Liver (tissue), 3 donors: Measurements from ENCODE around the gene NUDT21.

ENCODE experiments used
- CTCF ChIP-seq: fragments of 150-350 bp; IDR thresholded peaks from 2 replicates; pipeline ENCODE4 v1.5.1; 2017; ENCODE audit warnings: improper control_type of control experiment, low read depth, low read length; ENCODE audit not compliant: missing input control
- FOXA1 ChIP-seq: IDR thresholded peaks from 2 replicates; pipeline ENCODE4 v1.6.1; 2016; ENCODE audit warnings: antibody characterized with exemption
- REST ChIP-seq: IDR thresholded peaks from 2 replicates; pipeline ENCODE4 v1.6.1; 2016; ENCODE audit warnings: antibody characterized with exemption, mild to moderate bottlenecking
- SP1 ChIP-seq: IDR thresholded peaks from 2 replicates; pipeline ENCODE4 v1.6.1; 2018; ENCODE audit warnings: antibody characterized with exemption, mild to moderate bottlenecking
- donor health status: healthy.
- donor health status: healthy.

- TF ChIP-seq CTCF = peak; percentile 64
- no peak for TF ChIP-seq FOXA1
- no peak for TF ChIP-seq REST
- no peak for TF ChIP-seq SP1
These were observed 25.7 kb downstream of the NUDT21 start, which contains the start of gene AMFR for GRCh38 chr16:56425439-56425832.
